HepG2 (cell line): ENCODE data around the gene MYL2. TPM values are rescaled to one million over a fixed set of nuclear protein-coding genes. Genes with fewer than 3 reads are reported as not detected.

Experiments
- ATAC-seq: fragments of 200-7000 bp; cut with Tn5 transposase; 3 replicates; pipeline ENCODE4 v1.9.1; 2020; ENCODE audit warnings: mild to moderate bottlenecking, moderate library complexity
- Bru-seq: library from RNA; stranded (reverse); fragments of 400-500 nt; gene quantifications from one replicate; lab custom pipeline; 2021; lab: Mats Ljungman, UMichigan
- BruChase-seq, 2 experiments: library from RNA; stranded (reverse); fragments of 400-500 nt; gene quantifications; one replicate each; lab custom pipeline; 2021; lab: Mats Ljungman, UMichigan
- BruUV-seq: library from RNA; stranded (reverse); fragments of 400-500 nt; replicated peaks from 2 replicates; lab custom pipeline; 2021; lab: Mats Ljungman, UMichigan
- CTCF ChIA-PET: fragments of 300-600 bp; formaldehyde crosslinking; extraction: SDS; loops from one replicate; lab custom pipeline; 2021; ENCODE audit warnings: low total read pairs, inconsistent platforms, low intra/inter-chr PET ratio; lab: Yijun Ruan, JAX
- POLR2A ChIA-PET: fragments of 350-600 bp; sonication (Branson Sonifier 250); formaldehyde crosslinking; loops from one replicate; lab custom pipeline; 2020; ENCODE audit warnings: antibody characterized with exemption, inconsistent platforms; lab: Yijun Ruan, JAX
- DNase-seq: peaks from one replicate; pipeline ENCODE4 v3.0.0-alpha.2; 2015; ENCODE audit warnings: low spot score
- FAIRE-seq: peaks from 3 replicates; lab custom pipeline; 2011; peaks lifted over from hg19 to GRCh38; lab: Jason Lieb, UNC
- H2AFZ ChIP-seq: one replicate; pipeline ENCODE4 v1.6.1; 2011; ENCODE audit warnings: low read length, inconsistent platforms
- H3K27ac ChIP-seq: fragments of 300-600 bp; 3 replicates; pipeline ENCODE4 v1.8.0; 2011; ENCODE audit warnings: mixed run types, mild to moderate bottlenecking, mixed read lengths, low read length, inconsistent platforms; ENCODE audit not compliant: insufficient read depth; ENCODE audit errors: extremely low read length
- H3K27me3 ChIP-seq, 2 experiments: fragments of 200-600 bp in 1 of 2; 2 replicates in 1 of 2; 3 replicates in 1 of 2; pipeline versions ENCODE4 v1.6.0 to v1.8.0; 2011; ENCODE audit warnings: low read length in 2 of 2, mild to moderate bottlenecking in 2 of 2, moderate library complexity in 2 of 2, inconsistent platforms in 1 of 2; ENCODE audit not compliant: insufficient read depth in 2 of 2, control insufficient read depth in 1 of 2
- H3K36me3 ChIP-seq, 2 experiments: fragments of 200-600 bp in 1 of 2; replicated peaks in 1 of 2; 2 replicates in 1 of 2; 3 replicates in 1 of 2; pipeline versions ENCODE4 v1.5.1 to v1.8.0; 2011; ENCODE audit warnings: low read length in 2 of 2, inconsistent platforms in 1 of 2; ENCODE audit not compliant: insufficient read depth in 2 of 2, control insufficient read depth in 1 of 2
- H3K4me1 ChIP-seq: 2 replicates; pipeline ENCODE4 v1.5.1; 2012; ENCODE audit warnings: low read length, inconsistent platforms; ENCODE audit not compliant: insufficient read depth
- H3K4me2 ChIP-seq: 2 replicates; pipeline ENCODE4 v1.6.0; 2011; ENCODE audit warnings: low read depth, low read length, inconsistent platforms
- H3K4me3 ChIP-seq, 3 experiments: fragments of 200-600 bp in 1 of 3; sonication (generic), shearing (Covaris generic) in 1 of 3; replicated peaks in 1 of 3; 2 replicates each; pipeline ENCODE4 v1.5.1; 2011 to 2016; ENCODE audit warnings: low read length in 3 of 3, inconsistent platforms in 2 of 3, low read depth in 2 of 3, mild to moderate bottlenecking in 2 of 3, control low read depth in 1 of 3, mixed read lengths in 1 of 3; ENCODE audit not compliant: insufficient read depth in 1 of 3
- H3K79me2 ChIP-seq: one replicate; pipeline ENCODE4 v1.6.1; 2011; ENCODE audit warnings: low read length, inconsistent platforms; ENCODE audit not compliant: insufficient read depth
- H3K9ac ChIP-seq: 2 replicates; pipeline ENCODE4 v1.6.0; 2011; ENCODE audit warnings: mild to moderate bottlenecking, low read depth, low read length, inconsistent platforms; ENCODE audit not compliant: insufficient read depth
- H3K9me3 ChIP-seq: 2 replicates; pipeline ENCODE4 v1.5.1; 2012; ENCODE audit warnings: mild to moderate bottlenecking, low read length
- H4K20me1 ChIP-seq: 2 replicates; pipeline ENCODE4 v1.6.0; 2011; ENCODE audit warnings: inconsistent platforms, mild to moderate bottlenecking, low read length, moderate library complexity; ENCODE audit not compliant: insufficient read depth
- ARNT2 ChIP-seq: sonication (generic); formaldehyde crosslinking; IDR thresholded peaks from 2 replicates; pipeline ENCODE4 v1.8.0; 2022; ENCODE audit warnings: mild to moderate bottlenecking, low read depth, missing genetic modification reagents, moderate library complexity
- HDAC1 ChIP-seq: sonication (generic); formaldehyde crosslinking; IDR thresholded peaks from 2 replicates; pipeline ENCODE4 v1.5.1; 2020; ENCODE audit warnings: mild to moderate bottlenecking, missing genetic modification reagents
- KAT2B ChIP-seq: fragments of 150-350 bp; IDR thresholded peaks from 2 replicates; pipeline ENCODE4 v1.6.1; 2014; ENCODE audit warnings: low read depth, low read length, borderline replicate concordance
- NFKB2 ChIP-seq: sonication (generic); formaldehyde crosslinking; IDR thresholded peaks from 2 replicates; pipeline ENCODE4 v1.4.0; 2020; ENCODE audit warnings: missing genetic modification reagents, borderline replicate concordance
- SMC3 ChIP-seq: IDR thresholded peaks from 2 replicates; pipeline ENCODE4 v1.6.1; 2011; ENCODE audit warnings: low read length, improper control_type of control experiment
- SP1 ChIP-seq, 2 experiments: fragments of 450-650 bp in 1 of 2; sonication (generic) in 1 of 2; formaldehyde crosslinking in 1 of 2; IDR thresholded peaks; 2 replicates each; pipeline versions ENCODE4 v1.4.0 to v1.6.1; 2016 to 2020; ENCODE audit warnings: missing genetic modification reagents in 1 of 2
- THAP11 ChIP-seq: IDR thresholded peaks from 2 replicates; pipeline ENCODE4 v1.6.1; 2016; ENCODE audit warnings: missing biosample characterization, missing genetic modification reagents
- TP53 ChIP-seq: sonication (generic); formaldehyde crosslinking; conservative IDR thresholded peaks from 2 replicates; pipeline ENCODE4 v1.4.0; 2020; ENCODE audit warnings: missing genetic modification reagents
- ZNF263 ChIP-seq: sonication (generic); formaldehyde crosslinking; IDR thresholded peaks from 2 replicates; pipeline ENCODE4 v1.4.0; 2020; ENCODE audit warnings: missing genetic modification reagents
- WGBS: methylation state at CpG from one replicate; pipeline ENCODE4 v1.1.6; 2017; ENCODE audit warnings: low lambda C conversion rate; 5-methylcytosine and 5-hydroxymethylcytosine counted together
- in situ Hi-C: cut with HindIII; loops from 2 replicates; pipeline ENCODE4 v1.10.0; 2017; ENCODE audit warnings: low pct_unique_long_range_greater_than_20kb; ENCODE audit not compliant: extremely low pct_ligation_motif_present
- intact Hi-C: fragments of 100-400 bp; cut with micrococcal nuclease; formaldehyde crosslinking; loops from one replicate; pipeline ENCODE4 v1.10.0; 2022; ENCODE audit not compliant: unreplicated experiment
- long read RNA-seq, 2 experiments: library from RNA in 1 of 2; library from polyadenylated mRNA in 1 of 2; stranded (forward) in 1 of 2; unstranded in 1 of 2; transcript quantifications; one replicate each; pipeline ENCODE4 v2.0.0, GENCODE V29; 2019 to 2022
- polyA minus RNA-seq, 3 experiments: library from RNA; depleted of rRNA, polyadenylated mRNA; stranded (reverse); fragments of >200 nt; gene quantifications; 2 replicates each; pipeline ENCODE4 v1.2.3, GENCODE V29; 2011; ENCODE audit warnings: low replicate concordance in 1 of 3
- polyA plus RNA-seq, 8 experiments: library from polyadenylated mRNA; depleted of rRNA in 3 of 8; stranded (reverse) in 7 of 8; unstranded in 1 of 8; fragments of >200 nt; fragmentation: Illumina TruSeq in 4 of 8; extraction: Trizol in 4 of 8; gene quantifications; 2 replicates each; pipeline versions ENCODE4 v1.2.1 to v1.2.3, GENCODE V29; 2011 to 2016; ENCODE audit warnings: low read depth in 4 of 8, missing spikeins in 1 of 8, mixed read lengths in 1 of 8; ENCODE audit not compliant: insufficient read depth in 1 of 8
- total RNA-seq, 5 experiments: library from RNA; depleted of rRNA; stranded (reverse); fragments of >200 nt; fragmentation: Illumina TruSeq; extraction: Trizol; gene quantifications; 2 replicates each; pipeline ENCODE4 v1.2.3, GENCODE V29; 2016; ENCODE audit warnings: low read depth in 1 of 5
- TF ChIP-seq, protein P1 (sequence below): IDR thresholded peaks from 2 replicates; pipeline ENCODE4 v1.6.1; 2016; ENCODE audit warnings: missing biosample characterization, missing genetic modification reagents, low read depth

The MYL2 gene, protein sequence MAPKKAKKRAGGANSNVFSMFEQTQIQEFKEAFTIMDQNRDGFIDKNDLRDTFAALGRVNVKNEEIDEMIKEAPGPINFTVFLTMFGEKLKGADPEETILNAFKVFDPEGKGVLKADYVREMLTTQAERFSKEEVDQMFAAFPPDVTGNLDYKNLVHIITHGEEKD
- total RNA-seq (2016; rRNA removed; fragmentation: Illumina TruSeq; extraction: Trizol), result not detected in 2 replicates
- total RNA-seq (2016; cell fraction: cytosol; rRNA removed; fragmentation: Illumina TruSeq; extraction: Trizol; ENCODE audit: low read depth), result not detected in 2 replicates
- total RNA-seq (2016; cell fraction: insoluble cytoplasmic fraction; rRNA removed; fragmentation: Illumina TruSeq; extraction: Trizol), result not detected in 2 replicates
- not detected in 2 replicates for total RNA-seq (2016; cell fraction: membrane; rRNA removed; fragmentation: Illumina TruSeq; extraction: Trizol)
- total RNA-seq (2016; cell fraction: nucleus; rRNA removed; fragmentation: Illumina TruSeq; extraction: Trizol), result not detected in 2 replicates
- not detected in 2 replicates for polyA plus RNA-seq (2011; rRNA removed)
- not detected in 2 replicates for polyA plus RNA-seq (2011; cell fraction: cytosol; rRNA removed)
- not detected in 2 replicates for polyA plus RNA-seq (2011; cell fraction: nucleus; rRNA removed)
- not detected in 2 replicates for polyA plus RNA-seq (2012)
- polyA plus RNA-seq (2016; cell fraction: cytosol; fragmentation: Illumina TruSeq; extraction: Trizol; ENCODE audit: low read depth), result not detected in 2 replicates
- not detected in 2 replicates for polyA plus RNA-seq (2016; cell fraction: insoluble cytoplasmic fraction; fragmentation: Illumina TruSeq; extraction: Trizol; ENCODE audit: low read depth)
- not detected in 2 replicates for polyA plus RNA-seq (2016; cell fraction: membrane; fragmentation: Illumina TruSeq; extraction: Trizol; ENCODE audit: low read depth)
- not detected in 2 replicates for polyA plus RNA-seq (2016; cell fraction: nucleus; fragmentation: Illumina TruSeq; extraction: Trizol; ENCODE audit: insufficient read depth, low read depth)
- polyA minus RNA-seq (2011; rRNA and poly(A)+ RNA removed; ENCODE audit: low replicate concordance), result not detected in 2 replicates
- polyA minus RNA-seq (2011; cell fraction: cytosol; rRNA and poly(A)+ RNA removed), result not detected in 2 replicates
- not detected in 2 replicates for polyA minus RNA-seq (2011; cell fraction: nucleus; rRNA and poly(A)+ RNA removed)
- not detected for Bru-seq, nascent RNA
- BruChase-seq, experiment 1, labeled RNA remaining after a 6-hour chase, result not detected
- not detected for BruChase-seq, experiment 2, labeled RNA remaining after a 2-hour chase
- long read RNA-seq, experiment 1, result 0 reads
- long read RNA-seq, experiment 2, result 0 reads

DNA sequence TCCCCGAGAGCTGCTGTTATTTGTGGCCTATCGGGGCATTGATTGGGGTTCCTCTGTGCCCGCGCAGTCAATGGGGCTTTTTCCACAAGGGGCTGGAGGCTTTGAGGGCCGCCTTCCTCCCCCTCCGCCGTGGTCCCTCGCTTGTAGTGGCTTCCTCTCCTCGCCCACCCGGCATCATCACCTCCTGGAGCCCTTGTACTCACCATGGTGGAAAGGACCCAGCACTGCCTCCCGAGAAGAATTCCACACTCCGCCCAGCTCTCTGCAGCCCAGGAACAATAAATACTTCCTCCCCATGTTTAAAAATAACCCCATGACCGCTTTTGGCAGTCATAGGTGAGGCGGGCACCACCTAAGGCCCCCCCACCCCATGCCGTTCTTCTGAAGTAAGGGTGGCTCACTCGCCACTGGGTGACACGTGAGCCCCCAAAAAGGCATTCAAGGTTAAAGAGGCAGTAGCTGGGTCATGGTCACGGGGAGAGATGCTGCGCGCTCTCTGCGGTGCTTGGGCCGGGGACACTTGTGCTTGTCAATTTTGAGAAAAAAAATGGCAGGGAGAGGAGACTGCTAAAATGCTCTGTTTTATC, at the start of gene MYL2:
TSS of gene MYL2 (minus strand) at position 256 of the 587 bp plus-strand sequence. CDS start at position 206, 50 bp downstream.
- no TSS peak for BruUV-seq
- Histone ChIP-seq H3K9me3 (no peaks in the 10 kb centered on the region), H4K20me1 (no peaks in the 10 kb centered on the region), H3K9ac (no peak within 1 kb of the TSS), H2AFZ (no peak within 1 kb of the TSS), H3K4me3 (no peak within 1 kb of the TSS), H3K4me2 (no peak within 1 kb of the TSS), H3K79me2 (no peaks in the 10 kb centered on the region), H3K4me1 (no peaks in the 10 kb centered on the region), H3K27ac (no peak within 1 kb of the TSS), H3K27me3 (peaks cover 1 to 54% of the 10 kb centered on the region in 2 experiments; a peak in 4 of 5 replicates), H3K36me3 (no peaks in the 10 kb centered on the region)
- DNase-seq (no peak), FAIRE-seq (no peak), ATAC-seq (no peak)
- 57% methylated on average over 22 of the region's 22 CpGs for WGBS
- in situ Hi-C loops (no loop called here), intact Hi-C loops (no loop called here)
- POLR2A ChIA-PET, result no interaction called here
- CTCF ChIA-PET, result no interaction called here
- no peak for TF ChIP-seq HDAC1 (CRISPR knock-in tag)
- TF ChIP-seq NFKB2 (CRISPR knock-in tag), result no peak
- TF ChIP-seq ZNF263, result no peak
- no peak for TF ChIP-seq SMC3
- no peak for TF ChIP-seq KAT2B
- no peak for TF ChIP-seq THAP11 (CRISPR knock-in tag)
- TF ChIP-seq SP1 (IDR thresholded peaks at IDR 0.05), result no peak
- TF ChIP-seq SP1 (CRISPR knock-in tag; IDR thresholded peaks at IDR 0.05), result no peak
- TF ChIP-seq TP53 (CRISPR knock-in tag), result no peak
- TF ChIP-seq ARNT2, result no peak
- TF ChIP-seq, protein P1, sequence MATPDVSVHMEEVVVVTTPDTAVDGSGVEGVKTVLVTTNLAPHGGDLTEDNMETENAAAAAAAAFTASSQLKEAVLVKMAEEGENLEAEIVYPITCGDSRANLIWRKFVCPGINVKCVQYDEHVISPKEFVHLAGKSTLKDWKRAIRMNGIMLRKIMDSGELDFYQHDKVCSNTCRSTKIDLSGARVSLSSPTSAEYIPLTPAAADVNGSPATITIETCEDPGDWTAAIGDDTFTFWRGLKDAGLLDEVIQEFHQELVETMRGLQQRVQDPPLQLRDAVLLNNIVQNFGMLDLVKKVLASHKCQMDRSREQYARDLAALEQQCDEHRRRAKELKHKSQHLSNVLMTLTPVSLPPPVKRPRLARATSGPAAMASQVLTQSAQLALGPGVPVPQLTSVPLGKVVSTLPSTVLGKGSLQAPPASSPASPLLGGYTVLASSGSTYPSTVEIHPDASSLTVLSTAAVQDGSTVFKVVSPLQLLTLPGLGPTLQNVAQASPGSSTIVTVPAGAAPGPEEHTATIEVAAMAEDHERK (CRISPR knock-in tag), result no peak
